AG04450 (cell line): Measurements from ENCODE around the gene NUCB1. TPM values are rescaled to one million over a fixed set of nuclear protein-coding genes. Genes with fewer than 3 reads are reported as not detected.
"Not testable (repeated sequence)": the region's sequence is repeated elsewhere in the genome, so short reads cannot be mapped to it uniquely, and the experiment has no call there.

Experiments used
- CTCF ChIA-PET: fragments of 300-600, 350-600 bp; formaldehyde crosslinking; extraction: SDS; loops from one replicate; lab custom pipeline; 2022; ENCODE audit warnings: antibody characterized with exemption, inconsistent platforms; lab: Charles Lee
- POLR2A ChIA-PET: fragments of 350-600 bp; formaldehyde crosslinking; extraction: SDS; loops from one replicate; lab custom pipeline; 2021; ENCODE audit warnings: antibody characterized with exemption, inconsistent platforms; lab: Yijun Ruan, JAX
- DNase-seq: peaks from one replicate; pipeline ENCODE4 v3.0.0-alpha.2; 2011; ENCODE audit warnings: low read depth, low spot score
- H3K27ac ChIP-seq: one replicate; pipeline ENCODE4 v1.5.1; 2012; ENCODE audit warnings: low read depth, low read length, control low read depth
- H3K27me3 ChIP-seq: one replicate; pipeline ENCODE4 v1.6.0; 2012; ENCODE audit warnings: low read length; ENCODE audit not compliant: control insufficient read depth, insufficient read depth
- H3K4me3 ChIP-seq: 2 replicates; pipeline ENCODE4 v1.5.1; 2011; ENCODE audit warnings: mild to moderate bottlenecking, low read depth, low read length, control low read depth
- H3K9me3 ChIP-seq: 2 replicates; pipeline ENCODE4 v1.5.1; 2012; ENCODE audit warnings: low read length; ENCODE audit not compliant: control insufficient read depth, insufficient read depth
- CTCF ChIP-seq: IDR thresholded peaks from 2 replicates; pipeline ENCODE4 v1.5.1; 2011; ENCODE audit warnings: low read depth, low read length, control low read depth, inconsistent platforms
- polyA plus RNA-seq: library from polyadenylated mRNA; depleted of rRNA; stranded (reverse); fragments of >200 nt; gene quantifications from 2 replicates; pipeline ENCODE4 v1.2.3, GENCODE V29; 2011

Gene NUCB1
- polyA plus RNA-seq, 1 experiment = 123 TPM

DNA sequence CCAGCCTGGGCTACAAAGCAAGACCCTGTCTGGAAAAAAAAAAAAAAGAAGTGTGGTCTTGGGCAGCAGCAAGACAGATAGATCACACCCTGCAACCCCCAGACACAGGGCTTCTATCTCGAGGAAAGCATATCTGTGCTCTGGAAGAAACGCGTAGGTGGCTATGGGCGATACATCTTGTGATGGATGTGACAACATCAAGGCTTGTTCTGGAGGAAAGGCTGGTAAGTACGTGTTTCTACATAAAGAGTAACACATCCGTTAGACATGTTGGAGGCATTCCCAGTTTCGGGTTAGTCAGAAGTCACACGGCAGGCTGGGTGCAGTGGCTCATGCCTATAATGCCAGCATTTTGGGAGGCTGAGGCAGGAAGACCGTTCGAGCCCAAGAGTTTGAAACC, 26.8 kb downstream of the NUCB1 start:
- ChIA-PET CTCF (interaction anchor here (0.6 kb wide), 1 partner anchor 67 kb away, joined by 3 read pairs; the partner anchor contains the start of gene RUVBL2), POLR2A (interaction anchor here (0.7 kb wide), 1 partner anchor 37 kb away, joined by 7 read pairs; no protein-coding TSS in a partner anchor)
- Histone ChIP-seq H3K27ac (peak overlapping the region; percentile 83), H3K4me3 (no peak overlapping the region), H3K9me3 (no peaks in the 10 kb centered on the region), H3K27me3 (no peaks in the 10 kb centered on the region)
- DNase-seq = peak; percentile 95
- TF ChIP-seq CTCF = no peak

GRCh38 chr19:48927692-48928091, 27.6 kb downstream of the NUCB1 start:
- H3K4me3 ChIP-seq, H3K27ac ChIP-seq, H3K9me3 ChIP-seq, CTCF ChIA-PET, H3K27me3 ChIP-seq, DNase-seq: not testable (repeated sequence)
- POLR2A ChIA-PET = interaction anchor here (0.6 to 0.7 kb wide), 3 partner anchors 15 to 36 kb away, joined by 5 to 8 read pairs (median 7); no protein-coding TSS in a partner anchor

DNA sequence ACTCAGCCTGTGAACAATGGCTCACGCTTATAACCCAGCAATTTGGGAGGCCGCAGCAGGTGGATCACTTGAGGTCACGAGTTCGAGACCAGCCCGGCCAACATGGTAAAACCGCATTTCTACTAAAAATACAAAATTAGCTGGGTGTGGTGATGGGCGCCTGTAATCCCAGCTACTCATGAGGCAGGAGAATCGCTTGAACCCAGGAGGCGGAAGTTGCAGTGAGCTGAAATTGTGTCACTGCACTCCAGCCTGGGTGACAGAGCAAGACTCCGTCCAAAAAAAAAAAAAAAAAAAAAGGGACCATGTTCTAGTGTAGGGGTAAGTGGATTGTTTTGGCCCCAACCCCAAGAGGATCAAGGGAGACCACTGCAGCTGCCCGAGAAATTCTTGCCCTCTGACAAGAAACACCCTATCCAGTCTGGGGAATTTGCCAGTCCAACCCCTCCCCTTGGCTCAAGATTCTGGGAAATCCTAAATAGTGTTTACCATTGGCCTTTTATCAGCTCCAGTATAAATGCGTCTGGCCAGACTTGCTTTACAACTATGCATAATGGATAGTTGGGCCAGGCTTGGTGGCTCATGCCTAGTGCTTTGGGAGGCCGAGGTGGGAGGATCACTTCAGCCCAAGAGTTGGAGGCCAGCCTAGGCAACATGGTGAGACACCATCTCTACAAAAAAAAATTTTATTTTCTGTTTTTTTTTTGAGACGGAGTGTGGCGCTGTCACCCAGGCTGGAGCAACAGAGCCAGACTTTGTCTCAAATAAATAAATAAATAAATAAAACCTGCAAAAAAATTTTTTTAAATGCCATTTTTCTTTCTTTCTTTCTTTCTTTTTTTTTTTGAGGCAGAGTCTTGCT, 28.3 kb downstream of the NUCB1 start:
- no peak overlapping the region for H3K27ac ChIP-seq
- TF ChIP-seq CTCF = no peak
- H3K4me3 ChIP-seq = no peak overlapping the region
- ChIA-PET CTCF (no interaction called here), POLR2A (interaction anchor here (0.6 to 0.7 kb wide), 2 partner anchors 15 to 26 kb away, joined by 5 to 8 read pairs; no protein-coding TSS in a partner anchor)
- no peak for DNase-seq
- H3K27me3 ChIP-seq = no peaks in the 10 kb centered on the region
- H3K9me3 ChIP-seq = no peaks in the 10 kb centered on the region

GRCh38 chr19:48933382-48933932, 33.3 kb downstream of the NUCB1 start, which contains the start of gene DHDH:
Gene DHDH, plus strand, starts transcription at chr19:48933699. Its CDS starts 23 bp downstream, at chr19:48933722.
- Histone ChIP-seq H3K27me3 (no peaks in the 10 kb centered on the region), H3K4me3 (peak within 1 kb of the TSS; percentile 75), H3K9me3 (peaks cover 13% of the 10 kb centered on the region; the same call in 1 of the 2 replicates), H3K27ac (no peak within 1 kb of the TSS)
- ChIA-PET CTCF (interaction anchor here (1.0 to 1.5 kb wide), 3 partner anchors 89 to 427 kb away, joined by 3 read pairs; no protein-coding TSS in a partner anchor), POLR2A (interaction anchor here (1.0 to 1.8 kb wide), 3 partner anchors 21 to 58 kb away, joined by 3 to 7 read pairs (median 3); no protein-coding TSS in a partner anchor)
- DNase-seq = no peak
- TF ChIP-seq CTCF = no peak

DNA sequence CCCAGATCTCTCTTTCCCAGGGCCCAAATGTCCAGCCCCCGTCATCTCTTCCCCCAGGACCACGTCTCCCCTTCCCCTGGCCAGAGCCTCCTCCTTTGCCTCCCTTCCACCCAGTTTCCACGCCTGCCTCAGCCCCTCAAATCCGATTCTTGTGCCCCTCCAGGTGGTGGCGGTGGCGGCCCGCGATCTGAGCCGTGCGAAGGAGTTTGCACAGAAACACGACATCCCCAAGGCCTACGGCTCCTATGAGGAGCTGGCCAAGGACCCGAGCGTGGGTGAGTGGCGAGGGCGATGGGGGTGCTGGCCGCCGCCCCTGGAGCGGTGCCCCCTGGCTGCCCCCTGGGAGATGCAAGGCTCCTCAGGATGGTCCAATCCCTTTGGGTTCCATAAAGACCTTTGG, 34.7 kb downstream of the NUCB1 start:
- Histone ChIP-seq H3K9me3 (peaks cover 13% of the 10 kb centered on the region; the same call in 1 of the 2 replicates), H3K27me3 (no peaks in the 10 kb centered on the region), H3K4me3 (no peak overlapping the region), H3K27ac (no peak overlapping the region)
- no peak for DNase-seq
- TF ChIP-seq CTCF = no peak
- POLR2A ChIA-PET = no interaction called here
- CTCF ChIA-PET = no interaction called here
